ENCODE data around the gene TMEM270.

DNA sequence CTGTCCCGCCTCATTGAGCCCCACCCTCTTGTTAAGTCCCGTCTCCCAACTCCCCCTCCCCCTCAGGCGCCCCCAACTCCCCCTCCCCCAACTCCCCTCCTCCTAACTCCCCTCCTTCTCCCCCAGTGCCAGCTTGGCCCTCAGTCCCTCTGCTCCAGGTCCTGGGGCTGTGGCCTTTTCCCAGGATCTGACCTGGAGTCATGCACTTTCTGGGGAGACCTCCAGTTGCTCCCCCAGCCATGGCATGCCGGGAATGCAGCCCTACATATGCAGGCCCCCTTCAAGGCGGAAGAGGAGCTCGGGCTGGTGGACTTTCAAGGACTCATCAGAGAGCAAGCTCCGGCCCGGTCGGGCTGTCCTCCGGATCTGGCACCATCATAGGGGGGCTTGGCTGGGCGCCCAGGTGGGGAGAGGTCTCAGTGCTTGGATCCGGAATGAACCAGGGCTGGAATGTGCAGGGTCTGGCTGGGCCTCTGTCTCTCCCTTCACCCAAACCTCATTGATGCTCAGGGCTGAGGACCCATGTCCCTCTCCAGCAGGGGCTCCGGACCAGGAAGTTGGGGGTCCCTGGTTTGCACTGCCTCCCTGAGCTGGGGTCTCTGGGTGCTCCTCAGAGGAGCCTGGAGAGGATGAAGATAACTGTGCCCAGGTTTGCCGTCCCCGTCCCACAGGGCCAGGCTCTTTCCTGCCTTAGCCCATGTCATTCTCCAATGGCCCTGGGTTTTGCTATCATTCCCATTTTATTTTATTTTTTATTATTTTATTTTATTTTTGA is 41.1 kb downstream of the TMEM270 start:
- no peak for TF ChIP-seq L3MBTL2 (conservative IDR thresholded peaks at IDR 0.05)
- TF ChIP-seq LEF1 (IDR thresholded peaks at IDR 0.05; ENCODE audit: borderline replicate concordance): no peak
- no peak for TF ChIP-seq FOXK2 (IDR thresholded peaks at IDR 0.05)
- TF ChIP-seq TARDBP (IDR thresholded peaks at IDR 0.05): no peak

Data from HEK293T (cell line).